GM12801 (cell line): ENCODE measurements around the gene SDC3.

Experiments used
- CTCF ChIP-seq: IDR thresholded peaks from one replicate; pipeline ENCODE4 v1.5.1; 2011; ENCODE audit warnings: control low read depth; ENCODE audit not compliant: insufficient read length; ENCODE audit errors: extremely low read depth

SDC3 gene, protein sequence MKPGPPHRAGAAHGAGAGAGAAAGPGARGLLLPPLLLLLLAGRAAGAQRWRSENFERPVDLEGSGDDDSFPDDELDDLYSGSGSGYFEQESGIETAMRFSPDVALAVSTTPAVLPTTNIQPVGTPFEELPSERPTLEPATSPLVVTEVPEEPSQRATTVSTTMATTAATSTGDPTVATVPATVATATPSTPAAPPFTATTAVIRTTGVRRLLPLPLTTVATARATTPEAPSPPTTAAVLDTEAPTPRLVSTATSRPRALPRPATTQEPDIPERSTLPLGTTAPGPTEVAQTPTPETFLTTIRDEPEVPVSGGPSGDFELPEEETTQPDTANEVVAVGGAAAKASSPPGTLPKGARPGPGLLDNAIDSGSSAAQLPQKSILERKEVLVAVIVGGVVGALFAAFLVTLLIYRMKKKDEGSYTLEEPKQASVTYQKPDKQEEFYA

GRCh38 chr1:30908696-30909364 lies at the start of gene SDC3:
TSS of gene SDC3 (minus strand) at chr1:30908758. CDS start at chr1:30908586, 172 bp downstream.
- no peak for TF ChIP-seq CTCF

GRCh38 chr1:30957560-30958222 lies 49.1 kb upstream of the SDC3 start:
- no peak for TF ChIP-seq CTCF

DNA sequence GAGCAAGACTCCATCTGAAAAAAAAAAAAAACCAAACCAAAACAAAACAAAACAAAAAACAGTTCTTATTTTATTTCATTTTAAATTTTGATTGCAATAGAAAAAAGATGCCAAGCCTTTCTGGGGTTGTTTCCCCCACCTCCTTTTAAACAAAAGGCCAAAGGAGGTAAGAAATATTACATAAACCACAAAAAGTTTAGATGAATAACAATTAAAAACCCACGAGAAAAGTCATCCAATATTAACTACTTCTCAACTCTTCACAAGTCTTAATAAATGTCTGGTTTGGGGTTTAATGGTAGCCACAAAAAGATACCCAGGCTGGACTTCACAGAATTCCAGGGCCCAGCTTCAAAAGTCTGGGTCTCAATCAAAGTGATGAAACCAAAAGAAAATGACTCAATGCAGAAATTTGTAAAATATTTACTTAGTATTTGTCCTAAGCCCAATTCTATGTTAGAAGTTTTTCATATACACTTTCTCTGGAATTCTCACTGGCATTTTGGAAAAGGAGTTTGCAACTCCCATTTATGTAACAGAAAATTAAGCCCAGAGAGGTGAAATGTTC lies 47.0 kb upstream of the SDC3 start:
- TF ChIP-seq CTCF = no peak

DNA sequence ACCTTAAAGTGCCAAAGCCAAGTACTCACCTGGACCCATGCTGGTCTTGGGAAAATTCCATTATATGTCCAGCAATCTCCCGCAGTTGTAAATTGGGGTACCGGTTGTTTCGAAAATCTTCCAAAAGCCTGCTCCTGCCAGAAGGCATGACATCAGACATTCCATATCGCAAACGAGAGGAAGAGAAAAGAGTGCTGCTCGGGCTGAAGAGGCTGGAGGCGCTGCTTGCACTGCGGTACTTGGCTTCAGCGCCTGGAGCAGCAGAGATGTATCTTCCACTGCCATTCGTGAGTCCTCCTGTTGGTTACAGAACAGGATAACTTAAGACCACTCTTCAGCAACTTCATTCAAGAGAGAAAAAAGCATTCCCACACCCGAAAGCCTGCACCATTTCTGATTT lies 45.1 kb upstream of the SDC3 start:
- no peak for TF ChIP-seq CTCF

- no peak for TF ChIP-seq CTCF
Observed at GRCh38 chr1:30952098-30952497, 43.5 kb upstream of the SDC3 start.

- no peak for TF ChIP-seq CTCF
Observed at GRCh38 chr1:30950700-30951099, 42.1 kb upstream of the SDC3 start.

- no peak for TF ChIP-seq CTCF
Observed at GRCh38 chr1:30950053-30950452, 41.5 kb upstream of the SDC3 start.
